AG04449 (cell line): ENCODE results near the gene VCL.

Experiments used
- CTCF ChIA-PET: fragments of 350-600 bp; formaldehyde crosslinking; extraction: SDS; loops from one replicate; lab custom pipeline; 2021; ENCODE audit warnings: antibody characterized with exemption; lab: Yijun Ruan, JAX
- POLR2A ChIA-PET: fragments of 400-600, 350-600 bp; formaldehyde crosslinking; extraction: SDS; loops from one replicate; lab custom pipeline; 2020; ENCODE audit warnings: antibody characterized with exemption, inconsistent platforms; lab: Yijun Ruan, JAX
- DNase-seq: peaks from one replicate; pipeline ENCODE4 v3.0.0-alpha.2; 2010; ENCODE audit warnings: low read depth, low spot score
- H3K4me3 ChIP-seq: 2 replicates; pipeline ENCODE4 v1.5.1; 2011; ENCODE audit warnings: low read depth, mild to moderate bottlenecking, control low read depth, low read length
- CTCF ChIP-seq: IDR thresholded peaks from one replicate; pipeline ENCODE4 v1.5.1; 2011; ENCODE audit warnings: mild to moderate bottlenecking, moderate library complexity, low read length, control low read depth, inconsistent platforms; ENCODE audit not compliant: insufficient read depth; ENCODE audit errors: missing control alignments

Gene VCL

GRCh38 chr10:73997787-73998622 is at the start of gene VCL:
TSS of gene VCL (plus strand) at chr10:73998116. CDS start at chr10:73998208, 92 bp downstream.
- no peak for TF ChIP-seq CTCF
- DNase-seq: peak; percentile 82
- POLR2A ChIA-PET: interaction anchor here (0.5 to 3.4 kb wide), 15 partner anchors 8 to 191 kb away, joined by 3 to 39 read pairs (median 3); partner anchors contain the start of gene AP3M1
- CTCF ChIA-PET: interaction anchor here (0.9 to 4.5 kb wide), 4 partner anchors 22 to 118 kb away, joined by 3 to 28 read pairs (median 6); no protein-coding TSS in a partner anchor
- peak within 1 kb of the TSS; percentile 99 for H3K4me3 ChIP-seq

GRCh38 chr10:73948947-73949633 is 48.8 kb upstream of the VCL start:
- TF ChIP-seq CTCF: no peak
- DNase-seq: no peak
- H3K4me3 ChIP-seq: no peak overlapping the region
- POLR2A ChIA-PET: no interaction called here
- CTCF ChIA-PET: interaction anchor here (1.2 to 7.2 kb wide), 2 partner anchors 9 to 29 kb away, joined by 3 to 63 read pairs; no protein-coding TSS in a partner anchor

GRCh38 chr10:73950155-73950948 is 47.6 kb upstream of the VCL start:
- peak; percentile 0 for TF ChIP-seq CTCF
- no peak for DNase-seq
- ChIA-PET CTCF (interaction anchor here (1.0 to 7.2 kb wide), 3 partner anchors 10 to 71 kb away, joined by 3 to 63 read pairs (median 6); no protein-coding TSS in a partner anchor), POLR2A (no interaction called here)
- H3K4me3 ChIP-seq: no peak overlapping the region

GRCh38 chr10:73953665-73954064 is 44.3 kb upstream of the VCL start:
- TF ChIP-seq CTCF: no peak
- CTCF ChIA-PET: interaction anchor here (0.7 to 7.2 kb wide), 7 partner anchors 9 to 105 kb away, joined by 3 to 63 read pairs (median 3); no protein-coding TSS in a partner anchor
- POLR2A ChIA-PET: interaction anchor here (0.9 kb wide), 2 partner anchors 13 to 66 kb away, joined by 3 read pairs; no protein-coding TSS in a partner anchor
- no peak overlapping the region for H3K4me3 ChIP-seq
- no peak for DNase-seq

GRCh38 chr10:73954737-73955136 is 43.2 kb upstream of the VCL start:
- DNase-seq: no peak
- no peak overlapping the region for H3K4me3 ChIP-seq
- ChIA-PET POLR2A (no interaction called here), CTCF (interaction anchor here (0.8 to 7.2 kb wide), 2 partner anchors 14 to 67 kb away, joined by 3 to 63 read pairs; no protein-coding TSS in a partner anchor)
- TF ChIP-seq CTCF: no peak
